Measurements from ENCODE around the gene WDFY4. TPM values are rescaled to one million over a fixed set of nuclear protein-coding genes. Genes with fewer than 3 reads are reported as not detected.

Gene WDFY4
- polyA plus RNA-seq, 2 of the 4 experiments (the other 2 are of a cell fraction), result not detected

- DNase-seq (ENCODE audit: low read depth in 1 of 2, low spot score in 1 of 2), result no peak
- Histone ChIP-seq H3K4me1 (no peaks in the 10 kb centered on the region), H3K4me2 (no peak overlapping the region), H3K4me3 (no peak overlapping the region), H3K27ac (no peak overlapping the region), H3K9me3 (no peaks in the 10 kb centered on the region)
- CTCF ChIA-PET, result no interaction called here
- no peak for FAIRE-seq
- POLR2A ChIA-PET, result no interaction called here
- WGBS (ENCODE audit: missing lambda C conversion rate), result 23% methylated on average over 3 of the region's 3 CpGs
- TF ChIP-seq BHLHE40 (IDR thresholded peaks at IDR 0.05; ENCODE audit: low read depth, low read length) (no peak), NR3C1 (IDR thresholded peaks at IDR 0.05) (no peak), USF2 (IDR thresholded peaks at IDR 0.05) (no peak), HOXB5 (CRISPR knock-in tag; IDR thresholded peaks at IDR 0.05) (no peak), ZFP36 (IDR thresholded peaks at IDR 0.05; ENCODE audit: borderline replicate concordance, partially characterized antibody) (no peak), MAZ (IDR thresholded peaks at IDR 0.05; ENCODE audit: borderline replicate concordance, low read depth, low read length) (no peak), PBX3 (IDR thresholded peaks at IDR 0.05) (no peak), NPAS2 (CRISPR knock-in tag; IDR thresholded peaks at IDR 0.05; ENCODE audit: borderline replicate concordance) (no peak), RCOR1 (IDR thresholded peaks at IDR 0.05; ENCODE audit: low read depth, low read length) (no peak), NFE2L2 (conservative IDR thresholded peaks at IDR 0.05; ENCODE audit: low read length) (no peak), ZNF302 (CRISPR knock-in tag; IDR thresholded peaks at IDR 0.05) (no peak), ESRRA (IDR thresholded peaks at IDR 0.05; ENCODE audit: borderline replicate concordance, low read length) (no peak), RARB (CRISPR knock-in tag; IDR thresholded peaks at IDR 0.05) (no peak), MYC (IDR thresholded peaks at IDR 0.05; ENCODE audit: borderline replicate concordance, low read length) (no peak), POLR2A (IDR thresholded peaks at IDR 0.05; ENCODE audit: low read length) (no peak), HDAC2 (IDR thresholded peaks at IDR 0.05) (no peak), EP300 (IDR thresholded peaks at IDR 0.05) (no peak)
- TF ChIP-seq, protein P1, sequence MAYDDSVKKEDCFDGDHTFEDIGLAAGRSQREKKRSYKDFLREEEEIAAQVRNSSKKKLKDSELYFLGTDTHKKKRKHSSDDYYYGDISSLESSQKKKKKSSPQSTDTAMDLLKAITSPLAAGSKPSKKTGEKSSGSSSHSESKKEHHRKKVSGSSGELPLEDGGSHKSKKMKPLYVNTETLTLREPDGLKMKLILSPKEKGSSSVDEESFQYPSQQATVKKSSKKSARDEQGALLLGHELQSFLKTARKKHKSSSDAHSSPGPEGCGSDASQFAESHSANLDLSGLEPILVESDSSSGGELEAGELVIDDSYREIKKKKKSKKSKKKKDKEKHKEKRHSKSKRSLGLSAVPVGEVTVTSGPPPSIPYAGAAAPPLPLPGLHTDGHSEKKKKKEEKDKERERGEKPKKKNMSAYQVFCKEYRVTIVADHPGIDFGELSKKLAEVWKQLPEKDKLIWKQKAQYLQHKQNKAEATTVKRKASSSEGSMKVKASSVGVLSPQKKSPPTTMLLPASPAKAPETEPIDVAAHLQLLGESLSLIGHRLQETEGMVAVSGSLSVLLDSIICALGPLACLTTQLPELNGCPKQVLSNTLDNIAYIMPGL (CRISPR knock-in tag; IDR thresholded peaks at IDR 0.05; ENCODE audit: borderline replicate concordance), result no peak
- no peak for ATAC-seq
These were observed 259.5 kb downstream of the WDFY4 start for GRCh38 chr10:48944171-48944570.

GRCh38 chr10:48945441-48946130, 260.9 kb downstream of the WDFY4 start:
- FAIRE-seq (no peak), DNase-seq (ENCODE audit: low read depth in 1 of 2, low spot score in 1 of 2) (no peak), ATAC-seq (no peak)
- WGBS (ENCODE audit: missing lambda C conversion rate), result 34% methylated on average over 6 of the region's 6 CpGs
- Histone ChIP-seq H3K4me1 (no peaks in the 10 kb centered on the region), H3K9me3 (no peaks in the 10 kb centered on the region), H3K4me3 (no peak overlapping the region), H3K4me2 (no peak overlapping the region), H3K27ac (no peak overlapping the region)
- CTCF ChIA-PET, result interaction anchor here (1.6 kb wide), 1 partner anchor 12 kb away, joined by 4 read pairs; no protein-coding TSS in a partner anchor
- POLR2A ChIA-PET, result no interaction called here
- no peak for TF ChIP-seq EHF (CRISPR knock-in tag; IDR thresholded peaks at IDR 0.05)
- TF ChIP-seq HOXB13 (CRISPR knock-in tag; IDR thresholded peaks at IDR 0.05; ENCODE audit: low read depth), result no peak
- no peak for TF ChIP-seq ZFP36 (IDR thresholded peaks at IDR 0.05; ENCODE audit: borderline replicate concordance, partially characterized antibody)
- TF ChIP-seq, protein P2, sequence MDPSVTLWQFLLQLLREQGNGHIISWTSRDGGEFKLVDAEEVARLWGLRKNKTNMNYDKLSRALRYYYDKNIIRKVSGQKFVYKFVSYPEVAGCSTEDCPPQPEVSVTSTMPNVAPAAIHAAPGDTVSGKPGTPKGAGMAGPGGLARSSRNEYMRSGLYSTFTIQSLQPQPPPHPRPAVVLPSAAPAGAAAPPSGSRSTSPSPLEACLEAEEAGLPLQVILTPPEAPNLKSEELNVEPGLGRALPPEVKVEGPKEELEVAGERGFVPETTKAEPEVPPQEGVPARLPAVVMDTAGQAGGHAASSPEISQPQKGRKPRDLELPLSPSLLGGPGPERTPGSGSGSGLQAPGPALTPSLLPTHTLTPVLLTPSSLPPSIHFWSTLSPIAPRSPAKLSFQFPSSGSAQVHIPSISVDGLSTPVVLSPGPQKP (IDR thresholded peaks at IDR 0.05; ENCODE audit: low read depth, low read length), result no peak
- no peak for TF ChIP-seq HOXB5 (CRISPR knock-in tag; IDR thresholded peaks at IDR 0.05)
- no peak for TF ChIP-seq POLR2AphosphoS2 (conservative IDR thresholded peaks at IDR 0.05; ENCODE audit: low read length)
- TF ChIP-seq NPAS2 (CRISPR knock-in tag; IDR thresholded peaks at IDR 0.05; ENCODE audit: borderline replicate concordance), result no peak
- TF ChIP-seq, protein P3, sequence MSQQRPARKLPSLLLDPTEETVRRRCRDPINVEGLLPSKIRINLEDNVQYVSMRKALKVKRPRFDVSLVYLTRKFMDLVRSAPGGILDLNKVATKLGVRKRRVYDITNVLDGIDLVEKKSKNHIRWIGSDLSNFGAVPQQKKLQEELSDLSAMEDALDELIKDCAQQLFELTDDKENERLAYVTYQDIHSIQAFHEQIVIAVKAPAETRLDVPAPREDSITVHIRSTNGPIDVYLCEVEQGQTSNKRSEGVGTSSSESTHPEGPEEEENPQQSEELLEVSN (IDR thresholded peaks at IDR 0.05; ENCODE audit: borderline replicate concordance, low read depth), result no peak
- no peak for TF ChIP-seq TFCP2L1 (CRISPR knock-in tag; IDR thresholded peaks at IDR 0.05)
- TF ChIP-seq, protein P4, sequence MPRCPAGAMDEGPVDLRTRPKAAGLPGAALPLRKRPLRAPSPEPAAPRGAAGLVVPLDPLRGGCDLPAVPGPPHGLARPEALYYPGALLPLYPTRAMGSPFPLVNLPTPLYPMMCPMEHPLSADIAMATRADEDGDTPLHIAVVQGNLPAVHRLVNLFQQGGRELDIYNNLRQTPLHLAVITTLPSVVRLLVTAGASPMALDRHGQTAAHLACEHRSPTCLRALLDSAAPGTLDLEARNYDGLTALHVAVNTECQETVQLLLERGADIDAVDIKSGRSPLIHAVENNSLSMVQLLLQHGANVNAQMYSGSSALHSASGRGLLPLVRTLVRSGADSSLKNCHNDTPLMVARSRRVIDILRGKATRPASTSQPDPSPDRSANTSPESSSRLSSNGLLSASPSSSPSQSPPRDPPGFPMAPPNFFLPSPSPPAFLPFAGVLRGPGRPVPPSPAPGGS (IDR thresholded peaks at IDR 0.05), result no peak
- TF ChIP-seq, protein P5, sequence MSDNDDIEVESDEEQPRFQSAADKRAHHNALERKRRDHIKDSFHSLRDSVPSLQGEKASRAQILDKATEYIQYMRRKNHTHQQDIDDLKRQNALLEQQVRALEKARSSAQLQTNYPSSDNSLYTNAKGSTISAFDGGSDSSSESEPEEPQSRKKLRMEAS (IDR thresholded peaks at IDR 0.05), result no peak
- TF ChIP-seq CHD4 (IDR thresholded peaks at IDR 0.05; ENCODE audit: borderline replicate concordance), result no peak
- no peak for TF ChIP-seq USF2 (IDR thresholded peaks at IDR 0.05)
- no peak for TF ChIP-seq MAZ (IDR thresholded peaks at IDR 0.05; ENCODE audit: borderline replicate concordance, low read depth, low read length)
- TF ChIP-seq JUNB (IDR thresholded peaks at IDR 0.05), result no peak
- no peak for TF ChIP-seq HES2 (IDR thresholded peaks at IDR 0.05)
- no peak for TF ChIP-seq ZC3H11A (IDR thresholded peaks at IDR 0.05)
